Measurements from ENCODE around the gene SLC16A10.
"Not testable (repeated sequence)": the region's sequence is repeated elsewhere in the genome, so short reads cannot be mapped to it uniquely, and the experiment has no call there.

The SLC16A10 gene

GRCh38 chr6:111221804-111222203, 134.5 kb downstream of the SLC16A10 start:
- no peak for DNase-seq

GRCh38 chr6:111222341-111222740, 135.0 kb downstream of the SLC16A10 start:
- no peak for DNase-seq

- peak; percentile 21 for DNase-seq
Measured at GRCh38 chr6:111228094-111228493, 140.8 kb downstream of the SLC16A10 start.

GRCh38 chr6:111230351-111231089, 143.2 kb downstream of the SLC16A10 start:
- DNase-seq, result peak; percentile 83

GRCh38 chr6:111231090-111231459, 143.8 kb downstream of the SLC16A10 start:
- DNase-seq, result peak; percentile 85

- no peak for DNase-seq
Measured at GRCh38 chr6:111237852-111238251, 150.5 kb downstream of the SLC16A10 start.

GRCh38 chr6:111238464-111239119, 151.3 kb downstream of the SLC16A10 start:
- DNase-seq, result no peak

- DNase-seq, result no peak
Measured at GRCh38 chr6:111239461-111239860, 152.2 kb downstream of the SLC16A10 start.

GRCh38 chr6:111242452-111242851, 155.1 kb downstream of the SLC16A10 start:
- peak; percentile 34 for DNase-seq

- DNase-seq, result no peak
Measured at GRCh38 chr6:111243095-111243494, 155.8 kb downstream of the SLC16A10 start.

GRCh38 chr6:111248789-111249188, 161.5 kb downstream of the SLC16A10 start:
- DNase-seq, result no peak

GRCh38 chr6:111250791-111251354, 163.6 kb downstream of the SLC16A10 start:
- DNase-seq, result no peak

- DNase-seq, result no peak
Measured at GRCh38 chr6:111252726-111253125, 165.4 kb downstream of the SLC16A10 start.

GRCh38 chr6:111254004-111254778, 166.9 kb downstream of the SLC16A10 start:
- DNase-seq, result no peak

GRCh38 chr6:111254779-111255166, 167.5 kb downstream of the SLC16A10 start:
- DNase-seq, result no peak

GRCh38 chr6:111255838-111256237, 168.5 kb downstream of the SLC16A10 start:
- not testable (repeated sequence) for DNase-seq

GRCh38 chr6:111256646-111257045, 169.3 kb downstream of the SLC16A10 start:
- peak; percentile 28 for DNase-seq

- DNase-seq, result no peak
Measured at GRCh38 chr6:111258010-111258409, 170.7 kb downstream of the SLC16A10 start.

- peak; percentile 79 for DNase-seq
Measured at GRCh38 chr6:111258615-111259088, 171.3 kb downstream of the SLC16A10 start.

- peak; percentile 99 for DNase-seq
Measured at GRCh38 chr6:111259089-111259831, 172.0 kb downstream of the SLC16A10 start.

GRCh38 chr6:111260570-111261298, 173.4 kb downstream of the SLC16A10 start:
- DNase-seq, result no peak
